Psoas muscle (tissue), 8 donors: Measurements from ENCODE around the gene UBA1. TPM values are rescaled to one million over a fixed set of nuclear protein-coding genes. Genes with fewer than 3 reads are reported as not detected.

Source experiments
- ATAC-seq, 4 donors: fragments of 200-7000 bp; cut with Tn5 transposase; one replicate each; pipeline ENCODE4 v1.9.1; 2020; ENCODE audit warnings: moderate library complexity in 3 of 4, mild to moderate bottlenecking in 2 of 4
- DNase-seq, 2 donors: peaks; one replicate each; pipeline ENCODE4 v3.0.0-alpha.2; 2020
- H3K27ac ChIP-seq: fragments of 200-600 bp; one replicate; pipeline ENCODE4 v1.8.0; 2022
- H3K27me3 ChIP-seq, 3 donors: fragments of 200-600 bp in 1 of 3; one replicate each; pipeline versions ENCODE4 v1.6.1 to v1.8.0; 2013 to 2022; ENCODE audit warnings: low read length in 2 of 3, mild to moderate bottlenecking in 2 of 3, moderate library complexity in 1 of 3; ENCODE audit not compliant: insufficient read depth in 3 of 3
- H3K36me3 ChIP-seq, 2 donors: fragments of 200-600 bp in 1 of 2; one replicate each; pipeline versions ENCODE4 v1.6.1 to v1.8.0; 2013 to 2022; ENCODE audit warnings: low read depth in 1 of 2, mild to moderate bottlenecking in 1 of 2, moderate library complexity in 1 of 2; ENCODE audit not compliant: insufficient read depth in 1 of 2
- H3K4me1 ChIP-seq: fragments of 200-600 bp; one replicate; pipeline ENCODE4 v1.8.0; 2022
- H3K4me3 ChIP-seq: fragments of 200-600 bp; one replicate; pipeline ENCODE4 v1.8.0; 2022; ENCODE audit warnings: mild to moderate bottlenecking
- H3K9me3 ChIP-seq: fragments of 200-600 bp; one replicate; pipeline ENCODE4 v1.8.0; 2022
- WGBS, 3 donors: extraction: QIAGEN DNeasy Blood & Tissue Kit; methylation state at CpG; one replicate each; pipeline versions ENCODE4 v1.1.6 to v1.1.7; 2013; 5-methylcytosine and 5-hydroxymethylcytosine counted together
- intact Hi-C, 2 donors: fragments of 100-400 bp; cut with DNase I; formaldehyde crosslinking; loops; one replicate each; pipeline versions ENCODE4 v1.11.0 to v1.14.2; 2022
- polyA plus RNA-seq, 3 donors: library from polyadenylated mRNA; stranded (reverse); fragments of 200-250 nt; gene quantifications; one replicate each; pipeline ENCODE4 v1.2.3, GENCODE V29; 2013
- total RNA-seq, 4 donors: library from RNA; stranded (reverse); fragmentation: NEBNext Ultra II Directional in 2 of 4; extraction: Animal tissue kit (Norgen Biotek cat#: 25700) in 2 of 4; gene quantifications; one replicate each; pipeline versions ENCODE4 v1.2.1 to v1.2.4, GENCODE V29; 2021 to 2023
- TF ChIP-seq, protein P1 (sequence below): fragments of 200-600 bp; IDR thresholded peaks from one replicate; pipeline ENCODE4 v1.8.0; 2022; ENCODE audit warnings: antibody characterized with exemption
- donor health status: healthy with polysubstance abuse.
- donor health status: DM: no; HTN: no; CAD: no; lungs with moderate emphysema.
- donor health status: Bipolar disorder and iron deficiency.
- donor health status: healthy.
- donor health status: DM: yes; HTN: yes; CAD: no.
- donor health status: DM: no; HTN: no; CAD: no.
- donor health status: DM: no; HTN: no; CAD: no.
- donor health status: DM: yes; HTN: yes; CAD: no.

The UBA1 gene
- total and polyA plus RNA-seq, 7 donors: 96.2 to 230 (median 145) TPM

DNA sequence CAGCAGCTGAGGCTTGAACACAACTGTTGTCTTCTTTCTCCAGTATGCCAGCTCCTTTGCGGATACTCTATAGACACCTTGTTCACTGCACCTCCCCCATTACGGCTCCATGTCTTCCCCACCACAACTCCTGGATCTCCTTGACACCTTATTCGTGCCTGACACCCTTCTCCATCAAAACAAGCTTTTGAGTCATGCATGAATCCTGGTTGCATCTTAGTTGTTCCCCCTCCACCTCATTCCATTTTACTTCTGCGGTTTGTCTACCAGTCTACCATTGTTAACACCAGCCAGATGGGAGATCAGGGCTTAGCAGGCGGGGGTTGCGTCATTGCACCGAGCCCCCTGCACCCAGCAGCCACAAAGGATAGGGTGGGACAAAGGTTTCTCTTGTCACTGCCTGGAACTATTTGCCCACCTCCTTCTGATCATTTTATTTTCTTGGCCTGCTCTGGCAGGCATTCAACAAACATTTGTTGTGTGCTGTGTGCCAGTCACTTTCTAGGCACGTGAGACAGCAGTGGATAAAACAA lies 22.8 kb downstream of the UBA1 start:
- Histone ChIP-seq H3K27me3 (no peaks in the 10 kb centered on the region), H3K4me3 (peak overlapping the region; percentile 98), H3K4me1 (peaks cover 18% of the 10 kb centered on the region), H3K9me3 (no peaks in the 10 kb centered on the region), H3K36me3 (peaks cover 15 to 54% of the 10 kb centered on the region in 2 donors), H3K27ac (peak overlapping the region; percentile 95)
- ATAC-seq (no peak), DNase-seq (no peak)
- intact Hi-C loops: no loop called here
- WGBS, 3 donors: 69 to 76% (median 75%) methylated on average over 8 of the region's 8 CpGs
- TF ChIP-seq, protein P1, sequence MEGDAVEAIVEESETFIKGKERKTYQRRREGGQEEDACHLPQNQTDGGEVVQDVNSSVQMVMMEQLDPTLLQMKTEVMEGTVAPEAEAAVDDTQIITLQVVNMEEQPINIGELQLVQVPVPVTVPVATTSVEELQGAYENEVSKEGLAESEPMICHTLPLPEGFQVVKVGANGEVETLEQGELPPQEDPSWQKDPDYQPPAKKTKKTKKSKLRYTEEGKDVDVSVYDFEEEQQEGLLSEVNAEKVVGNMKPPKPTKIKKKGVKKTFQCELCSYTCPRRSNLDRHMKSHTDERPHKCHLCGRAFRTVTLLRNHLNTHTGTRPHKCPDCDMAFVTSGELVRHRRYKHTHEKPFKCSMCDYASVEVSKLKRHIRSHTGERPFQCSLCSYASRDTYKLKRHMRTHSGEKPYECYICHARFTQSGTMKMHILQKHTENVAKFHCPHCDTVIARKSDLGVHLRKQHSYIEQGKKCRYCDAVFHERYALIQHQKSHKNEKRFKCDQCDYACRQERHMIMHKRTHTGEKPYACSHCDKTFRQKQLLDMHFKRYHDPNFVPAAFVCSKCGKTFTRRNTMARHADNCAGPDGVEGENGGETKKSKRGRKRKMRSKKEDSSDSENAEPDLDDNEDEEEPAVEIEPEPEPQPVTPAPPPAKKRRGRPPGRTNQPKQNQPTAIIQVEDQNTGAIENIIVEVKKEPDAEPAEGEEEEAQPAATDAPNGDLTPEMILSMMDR: no peak

DNA sequence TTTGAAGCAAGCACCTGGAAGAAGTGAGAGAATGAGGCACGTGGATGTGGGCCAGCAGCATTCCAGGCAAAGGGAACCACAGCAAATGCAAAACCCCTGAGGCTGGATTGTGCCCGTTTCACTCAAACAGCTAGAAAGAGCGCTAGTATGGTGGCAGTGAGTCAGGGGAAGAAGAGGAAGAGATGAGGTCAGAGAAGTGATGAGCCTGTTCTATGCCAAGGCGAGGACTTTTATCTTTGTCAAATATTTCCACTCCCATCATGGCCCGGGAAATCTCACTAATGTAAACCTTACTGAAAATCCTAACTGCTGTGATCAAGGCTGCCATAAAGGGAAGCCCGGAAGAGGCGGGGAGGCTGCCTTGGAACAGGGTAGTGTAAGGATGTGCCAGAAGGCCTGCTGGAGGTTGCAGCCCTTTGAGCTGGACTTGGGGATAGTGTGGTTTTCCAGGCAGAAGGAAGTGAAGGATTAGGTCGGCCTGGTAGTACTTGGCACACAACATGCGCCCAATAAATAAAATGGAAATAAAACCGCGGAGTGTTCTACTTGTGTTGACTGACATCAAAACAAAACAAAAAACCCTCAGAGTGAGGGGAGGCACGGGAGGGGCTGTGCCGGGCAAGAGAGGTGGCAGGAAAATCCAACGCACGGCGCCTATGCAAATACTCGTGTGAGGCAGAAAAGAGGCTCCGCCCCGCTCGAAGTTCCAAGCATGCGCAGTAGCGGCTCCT lies 23.7 kb downstream of the UBA1 start:
- H3K36me3 ChIP-seq: peaks cover 14 to 45% of the 10 kb centered on the region in 2 donors

DNA sequence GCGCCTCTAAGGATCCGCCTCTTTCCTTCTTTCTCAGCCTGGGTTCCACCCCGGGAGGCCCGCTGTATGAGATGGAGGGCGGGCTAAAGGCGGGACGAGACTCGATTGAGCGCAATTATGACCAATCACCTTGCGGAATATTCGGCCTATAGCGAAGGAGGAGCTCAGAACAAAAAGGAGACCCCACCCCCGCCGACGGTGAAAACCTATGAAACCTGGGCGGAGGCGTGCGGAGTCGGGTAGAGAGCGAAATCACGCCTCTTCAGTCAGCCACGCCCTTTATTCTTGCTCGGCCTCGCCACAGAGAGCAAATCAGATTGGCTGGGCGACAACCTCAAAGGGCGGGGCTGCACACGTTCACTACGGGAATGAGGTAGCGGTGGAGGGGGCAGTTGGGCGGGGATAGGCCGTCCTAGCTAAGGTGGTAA lies 24.2 kb downstream of the UBA1 start:
- Histone ChIP-seq H3K27me3 (no peaks in the 10 kb centered on the region), H3K4me3 (peak overlapping the region; percentile 98), H3K9me3 (no peaks in the 10 kb centered on the region), H3K27ac (peak overlapping the region; percentile 95), H3K36me3 (peaks cover 10 to 40% of the 10 kb centered on the region in 2 donors), H3K4me1 (peaks cover 18% of the 10 kb centered on the region)
- peak; percentile 98 to 99 for DNase-seq
- peak; percentile 85 to 89 (median 88) for ATAC-seq
- TF ChIP-seq, protein P1: no peak
- intact Hi-C loops: loop anchor here (2.0 kb wide), 1 partner anchor 15 kb away; the partner anchor contains the start of gene USP11 (in 2 of the 2)
- 0 to 2% (median 0%) methylated on average over 11 to 31 of the region's 31 CpGs for WGBS, 3 donors

More for the DNA sequence above, 23.7 kb downstream of the UBA1 start:
- Histone ChIP-seq H3K27ac (peak overlapping the region; percentile 95), H3K4me3 (peak overlapping the region; percentile 98), H3K9me3 (no peaks in the 10 kb centered on the region), H3K27me3 (no peaks in the 10 kb centered on the region), H3K4me1 (peaks cover 18% of the 10 kb centered on the region)
- ATAC-seq (peak in 3 of 4 donors; percentile 1 to 15 (median 7)), DNase-seq (peak in 1 of 2 donors; percentile 40)
- 4 to 22% (median 9%) methylated on average over 14 to 22 of the region's 22 CpGs for WGBS, 3 donors
- intact Hi-C loops: no loop called here
- TF ChIP-seq, protein P1: no peak

DNA sequence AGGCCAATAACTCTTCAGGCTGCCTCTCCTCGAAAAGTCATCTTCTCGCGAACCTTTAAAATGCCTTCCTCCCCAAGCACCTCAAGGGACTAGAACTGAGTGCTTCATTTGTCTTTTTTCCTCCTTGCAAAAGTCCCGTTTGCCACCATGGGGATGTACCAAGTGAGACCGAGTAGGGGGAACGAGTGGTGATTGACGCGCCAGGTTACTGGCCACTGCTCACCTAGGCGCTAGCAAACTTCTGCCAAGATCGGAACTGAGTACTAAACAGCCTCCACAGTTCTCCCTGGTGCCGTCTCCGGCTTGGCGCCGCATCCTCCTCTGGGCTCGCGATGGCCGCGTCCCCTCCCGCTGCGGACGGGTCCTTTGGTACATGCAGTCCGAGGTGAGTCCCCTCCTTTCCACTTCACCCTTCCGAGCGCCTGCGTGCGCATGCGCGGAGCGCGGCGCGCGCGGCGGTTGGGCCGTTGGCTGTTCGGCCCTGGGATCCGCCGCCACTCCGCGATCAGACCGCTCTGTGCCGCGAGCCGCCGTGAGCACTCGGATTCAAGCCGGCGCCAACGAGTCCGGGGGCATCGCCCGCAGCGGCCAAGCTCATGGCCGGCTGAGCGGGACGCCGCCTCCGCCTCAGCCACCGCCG lies 24.8 kb downstream of the UBA1 start, which contains the start of gene CDK16:
CDK16 (plus strand) TSS at position 402 of the 640 bp plus-strand sequence. CDS start 4,877 bp downstream, outside the sequence.
- WGBS, 3 donors: 0 to 2% (median 1%) methylated on average over 17 to 61 of the region's 61 CpGs
- Histone ChIP-seq H3K36me3 (peaks cover 10 to 39% of the 10 kb centered on the region in 2 donors), H3K27me3 (no peaks in the 10 kb centered on the region), H3K27ac (peak within 1 kb of the TSS; percentile 95), H3K4me1 (peaks cover 18% of the 10 kb centered on the region), H3K4me3 (peak within 1 kb of the TSS; percentile 98), H3K9me3 (no peaks in the 10 kb centered on the region)
- intact Hi-C loops: loop anchor here (2.0 kb wide), 1 partner anchor 14 kb away; the partner anchor contains the start of gene USP11 (in 2 of the 2)
- TF ChIP-seq, protein P1: no peak
- ATAC-seq (peak; percentile 74 to 84 (median 76)), DNase-seq (peak; percentile 86 to 92)
